Measurements from ENCODE around the gene RRP1.
A peak's percentile ranks its signal among the peaks of the same experiment; 100 is the strongest.

Gene RRP1

DNA sequence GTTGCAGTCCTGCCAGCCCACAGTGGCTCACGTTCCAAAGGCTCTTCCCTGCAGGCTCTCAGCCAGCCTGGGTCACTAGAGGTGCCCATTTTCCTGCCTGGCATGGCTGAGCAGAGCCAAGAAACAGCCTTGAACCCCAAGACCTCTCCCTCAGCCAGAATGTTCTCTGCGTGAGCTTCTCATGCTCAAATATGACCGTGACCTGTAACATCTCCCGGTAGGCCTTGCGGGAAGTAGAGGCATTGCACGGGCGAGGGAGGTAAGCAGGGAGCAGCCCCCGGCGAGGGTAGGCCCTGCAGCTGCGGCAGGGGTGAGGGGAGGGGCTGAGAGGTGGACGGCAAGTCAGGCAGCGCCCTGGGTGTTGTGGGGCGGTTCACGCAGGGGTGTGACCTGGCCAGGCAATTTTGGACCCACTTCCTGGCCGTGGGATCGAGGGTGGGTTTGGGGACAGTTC, 20.0 kb downstream of the RRP1 start:
- Histone ChIP-seq H3K4me3 (ENCODE audit: severe bottlenecking) (no peak overlapping the region), H3K27ac (ENCODE audit: poor library complexity, severe bottlenecking) (no peak overlapping the region), H3K4me1 (ENCODE audit: insufficient read depth, poor library complexity, severe bottlenecking) (peaks cover 15% of the 10 kb centered on the region), H3K36me3 (ENCODE audit: low read depth) (peaks cover 3% of the 10 kb centered on the region; the same call in 1 of the 2 replicates), H3K9me3 (ENCODE audit: severe bottlenecking) (no peaks in the 10 kb centered on the region), H3K27me3 (ENCODE audit: insufficient read depth, poor library complexity, severe bottlenecking) (no peaks in the 10 kb centered on the region)
- TF ChIP-seq, protein P1, sequence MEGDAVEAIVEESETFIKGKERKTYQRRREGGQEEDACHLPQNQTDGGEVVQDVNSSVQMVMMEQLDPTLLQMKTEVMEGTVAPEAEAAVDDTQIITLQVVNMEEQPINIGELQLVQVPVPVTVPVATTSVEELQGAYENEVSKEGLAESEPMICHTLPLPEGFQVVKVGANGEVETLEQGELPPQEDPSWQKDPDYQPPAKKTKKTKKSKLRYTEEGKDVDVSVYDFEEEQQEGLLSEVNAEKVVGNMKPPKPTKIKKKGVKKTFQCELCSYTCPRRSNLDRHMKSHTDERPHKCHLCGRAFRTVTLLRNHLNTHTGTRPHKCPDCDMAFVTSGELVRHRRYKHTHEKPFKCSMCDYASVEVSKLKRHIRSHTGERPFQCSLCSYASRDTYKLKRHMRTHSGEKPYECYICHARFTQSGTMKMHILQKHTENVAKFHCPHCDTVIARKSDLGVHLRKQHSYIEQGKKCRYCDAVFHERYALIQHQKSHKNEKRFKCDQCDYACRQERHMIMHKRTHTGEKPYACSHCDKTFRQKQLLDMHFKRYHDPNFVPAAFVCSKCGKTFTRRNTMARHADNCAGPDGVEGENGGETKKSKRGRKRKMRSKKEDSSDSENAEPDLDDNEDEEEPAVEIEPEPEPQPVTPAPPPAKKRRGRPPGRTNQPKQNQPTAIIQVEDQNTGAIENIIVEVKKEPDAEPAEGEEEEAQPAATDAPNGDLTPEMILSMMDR (IDR thresholded peaks at IDR 0.05; ENCODE audit: poor library complexity, severe bottlenecking): no peak
- no peak for DNase-seq (ENCODE audit: low spot score)
- no peak for ATAC-seq (ENCODE audit: low read depth)

DNA sequence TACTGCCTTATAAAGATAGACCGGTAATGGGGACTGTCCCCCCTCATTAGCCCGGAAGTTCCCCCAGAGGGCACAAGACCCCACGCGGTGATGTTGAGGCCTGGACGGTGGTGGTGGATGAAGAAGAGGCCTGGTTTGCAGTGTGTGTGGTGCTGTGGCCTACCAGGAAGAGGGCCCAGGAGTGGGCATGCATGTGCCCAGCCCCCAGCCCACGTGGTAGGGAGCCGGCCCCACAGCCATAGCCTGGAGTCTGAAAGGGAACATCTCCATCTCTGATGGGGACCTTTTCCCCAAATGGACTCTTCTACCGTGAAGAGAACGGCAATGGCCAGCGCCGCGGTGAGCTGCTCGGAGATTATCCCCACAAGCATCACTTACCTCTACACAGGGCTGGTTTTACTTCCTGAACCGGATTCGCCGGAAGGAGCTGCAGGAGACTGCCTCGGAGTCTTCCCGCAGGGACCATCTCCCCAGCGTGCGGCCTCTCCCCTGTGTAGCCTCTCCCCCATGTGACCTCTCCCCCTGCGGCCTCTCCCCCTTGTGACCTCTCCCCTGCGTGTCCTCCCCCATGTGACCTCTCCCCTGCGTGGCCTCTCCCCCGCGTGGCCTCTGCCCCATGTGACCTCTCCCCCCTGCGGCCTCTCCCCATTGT, 20.6 kb downstream of the RRP1 start:
- H3K36me3 ChIP-seq (ENCODE audit: low read depth): peaks cover 3% of the 10 kb centered on the region; the same call in 1 of the 2 replicates
- no peak overlapping the region for H3K27ac ChIP-seq (ENCODE audit: poor library complexity, severe bottlenecking)
- H3K9me3 ChIP-seq (ENCODE audit: severe bottlenecking): no peaks in the 10 kb centered on the region
- DNase-seq (ENCODE audit: low spot score) (no peak), ATAC-seq (ENCODE audit: low read depth) (no peak)
- no peak overlapping the region for H3K4me3 ChIP-seq (ENCODE audit: severe bottlenecking)
- TF ChIP-seq, protein P1 (IDR thresholded peaks at IDR 0.05; ENCODE audit: poor library complexity, severe bottlenecking): no peak
- no peaks in the 10 kb centered on the region for H3K27me3 ChIP-seq (ENCODE audit: insufficient read depth, poor library complexity, severe bottlenecking)
- peaks cover 15% of the 10 kb centered on the region for H3K4me1 ChIP-seq (ENCODE audit: insufficient read depth, poor library complexity, severe bottlenecking)

DNA sequence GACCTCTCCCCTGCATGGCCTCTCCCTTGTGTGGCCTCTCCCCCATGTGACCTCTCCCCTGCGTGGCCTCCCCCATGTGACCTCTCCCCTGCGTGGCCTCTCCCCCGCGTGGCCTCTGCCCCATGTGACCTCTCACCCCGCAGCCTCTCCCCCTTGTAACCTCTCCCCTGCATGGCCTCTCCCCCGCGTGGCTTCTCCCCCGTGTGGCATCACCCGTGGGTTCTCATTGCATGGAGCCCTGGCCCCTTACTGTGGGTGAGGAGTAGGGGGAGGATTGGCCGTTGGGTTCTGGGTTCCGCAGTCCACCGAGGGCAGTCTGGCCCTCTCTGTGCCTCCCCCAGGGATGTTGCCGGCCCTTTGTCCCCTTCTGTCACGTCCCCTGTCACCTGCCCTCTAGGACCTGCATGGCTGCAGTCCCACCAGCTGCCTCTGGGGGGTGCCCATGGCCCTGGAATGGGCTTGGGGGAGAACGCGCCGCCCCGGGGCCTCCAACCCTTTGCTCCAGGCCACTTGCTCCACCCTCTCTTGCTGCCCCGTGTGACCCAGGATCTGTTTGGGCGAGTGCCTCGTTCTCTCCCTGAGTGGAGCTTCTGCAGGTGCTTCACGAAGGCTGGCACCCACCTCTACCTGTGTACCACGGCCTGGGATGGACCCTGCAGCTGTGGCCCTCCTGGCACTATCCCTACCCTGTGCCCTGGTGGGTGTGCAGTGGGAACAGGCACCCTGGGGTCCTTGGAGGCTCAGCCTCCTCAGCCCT, 21.3 kb downstream of the RRP1 start:
- Histone ChIP-seq H3K4me3 (ENCODE audit: severe bottlenecking) (no peak overlapping the region), H3K4me1 (ENCODE audit: insufficient read depth, poor library complexity, severe bottlenecking) (peaks cover 15% of the 10 kb centered on the region), H3K36me3 (ENCODE audit: low read depth) (peaks cover 3% of the 10 kb centered on the region; the same call in 1 of the 2 replicates), H3K27me3 (ENCODE audit: insufficient read depth, poor library complexity, severe bottlenecking) (no peaks in the 10 kb centered on the region), H3K27ac (ENCODE audit: poor library complexity, severe bottlenecking) (no peak overlapping the region), H3K9me3 (ENCODE audit: severe bottlenecking) (no peaks in the 10 kb centered on the region)
- TF ChIP-seq, protein P1 (IDR thresholded peaks at IDR 0.05; ENCODE audit: poor library complexity, severe bottlenecking): peak; percentile 84
- DNase-seq (ENCODE audit: low spot score) (no peak), ATAC-seq (ENCODE audit: low read depth) (peak; percentile 28)

DNA sequence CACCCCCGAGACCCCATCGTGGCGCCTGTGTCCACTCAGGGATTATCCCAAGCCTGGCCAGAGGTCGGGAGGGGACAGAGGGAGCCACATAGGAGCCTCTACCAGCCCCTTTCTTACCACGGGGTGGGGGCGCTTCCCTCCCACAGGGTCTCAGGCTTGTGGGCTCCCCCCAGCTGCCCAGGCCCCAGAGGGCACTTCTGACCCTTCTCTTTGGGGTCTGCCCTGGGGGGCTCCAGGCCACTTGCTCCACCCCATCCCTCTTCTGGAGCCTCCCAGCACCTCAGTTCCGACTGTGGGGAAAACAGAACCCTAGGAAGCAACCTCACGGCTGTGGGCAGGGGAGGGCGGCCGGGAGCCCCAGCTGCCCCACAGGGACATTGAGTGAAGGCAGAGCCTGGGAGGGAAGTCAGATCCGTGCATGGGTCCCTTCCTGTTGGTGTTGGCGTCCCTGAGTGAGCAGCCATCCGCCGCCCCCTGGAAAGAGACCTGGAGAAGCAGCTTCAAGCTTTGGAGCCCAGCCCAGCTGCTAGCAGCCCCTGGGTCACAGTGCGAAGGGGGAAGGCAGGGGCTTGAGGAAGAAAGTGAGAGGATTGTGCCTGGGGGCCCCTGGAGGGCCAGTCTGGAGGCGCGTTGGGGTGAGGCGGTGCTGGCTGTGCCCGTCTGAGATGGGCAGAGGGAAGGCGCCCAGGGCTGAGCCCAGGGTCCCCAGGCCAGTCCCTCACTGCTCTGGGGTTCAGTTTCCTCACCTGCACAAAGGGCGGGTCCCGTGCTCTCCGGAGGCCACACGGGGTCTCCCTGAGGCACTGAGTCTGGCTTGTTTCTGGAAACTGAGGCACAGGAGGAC, 22.1 kb downstream of the RRP1 start:
- DNase-seq (ENCODE audit: low spot score): no peak
- peaks cover 15% of the 10 kb centered on the region for H3K4me1 ChIP-seq (ENCODE audit: insufficient read depth, poor library complexity, severe bottlenecking)
- ATAC-seq (ENCODE audit: low read depth): no peak
- peak overlapping the region; percentile 2 for H3K4me3 ChIP-seq (ENCODE audit: severe bottlenecking)
- H3K27me3 ChIP-seq (ENCODE audit: insufficient read depth, poor library complexity, severe bottlenecking): no peaks in the 10 kb centered on the region
- H3K27ac ChIP-seq (ENCODE audit: poor library complexity, severe bottlenecking): peak overlapping the region; percentile 32
- H3K9me3 ChIP-seq (ENCODE audit: severe bottlenecking): no peaks in the 10 kb centered on the region
- TF ChIP-seq, protein P1 (IDR thresholded peaks at IDR 0.05; ENCODE audit: poor library complexity, severe bottlenecking): no peak
- H3K36me3 ChIP-seq (ENCODE audit: low read depth): no peaks in the 10 kb centered on the region
